B cell (primary cell): ENCODE data around the gene HES2.

Source experiments
- EZH2 ChIP-seq: IDR thresholded peaks from 2 replicates; pipeline ENCODE4 v1.6.1; 2012; ENCODE audit warnings: borderline replicate concordance, low read depth, mild to moderate bottlenecking, moderate library complexity, low read length; ENCODE audit not compliant: insufficient read depth, poor library complexity, severe bottlenecking
- TF ChIP-seq, protein P1 (sequence below): fragments of 200-600 bp; IDR thresholded peaks from one replicate; pipeline ENCODE4 v1.8.0; 2022; ENCODE audit warnings: antibody characterized with exemption, mild to moderate bottlenecking

DNA sequence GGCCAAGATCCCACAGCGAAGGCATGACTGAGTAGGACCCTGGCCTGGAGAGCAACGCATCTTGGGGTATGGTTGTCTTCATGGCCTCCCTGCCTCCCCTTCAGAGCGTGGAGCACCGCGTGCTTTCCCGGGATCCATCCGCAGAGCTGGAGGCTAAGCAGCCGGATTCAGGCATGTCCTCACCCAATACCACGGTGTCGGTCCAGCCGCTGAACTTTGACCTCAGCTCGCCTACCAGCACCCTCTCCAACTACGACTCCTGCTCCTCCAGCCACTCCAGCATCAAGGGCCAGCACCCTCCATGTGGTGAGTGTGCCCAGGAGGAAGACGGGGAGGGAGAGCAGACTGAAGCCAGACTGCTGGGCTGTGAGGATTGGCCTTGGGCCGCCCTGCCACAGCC, 24.7 kb upstream of the HES2 start:
- no peak for TF ChIP-seq EZH2
- TF ChIP-seq, protein P1, sequence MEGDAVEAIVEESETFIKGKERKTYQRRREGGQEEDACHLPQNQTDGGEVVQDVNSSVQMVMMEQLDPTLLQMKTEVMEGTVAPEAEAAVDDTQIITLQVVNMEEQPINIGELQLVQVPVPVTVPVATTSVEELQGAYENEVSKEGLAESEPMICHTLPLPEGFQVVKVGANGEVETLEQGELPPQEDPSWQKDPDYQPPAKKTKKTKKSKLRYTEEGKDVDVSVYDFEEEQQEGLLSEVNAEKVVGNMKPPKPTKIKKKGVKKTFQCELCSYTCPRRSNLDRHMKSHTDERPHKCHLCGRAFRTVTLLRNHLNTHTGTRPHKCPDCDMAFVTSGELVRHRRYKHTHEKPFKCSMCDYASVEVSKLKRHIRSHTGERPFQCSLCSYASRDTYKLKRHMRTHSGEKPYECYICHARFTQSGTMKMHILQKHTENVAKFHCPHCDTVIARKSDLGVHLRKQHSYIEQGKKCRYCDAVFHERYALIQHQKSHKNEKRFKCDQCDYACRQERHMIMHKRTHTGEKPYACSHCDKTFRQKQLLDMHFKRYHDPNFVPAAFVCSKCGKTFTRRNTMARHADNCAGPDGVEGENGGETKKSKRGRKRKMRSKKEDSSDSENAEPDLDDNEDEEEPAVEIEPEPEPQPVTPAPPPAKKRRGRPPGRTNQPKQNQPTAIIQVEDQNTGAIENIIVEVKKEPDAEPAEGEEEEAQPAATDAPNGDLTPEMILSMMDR, result no peak
